ENCODE data around the gene RNF123. TPM values are rescaled to one million over a fixed set of nuclear protein-coding genes. Genes with fewer than 3 reads are reported as not detected.

RNF123 gene
- total RNA-seq, 1 experiment from 2014 or later: 47.1 TPM

GRCh38 chr3:49724586-49724985 lies 35.2 kb downstream of the RNF123 start (continued):
- no peak for TF ChIP-seq FOXP4 (CRISPR knock-in tag; IDR thresholded peaks at IDR 0.05)
- TF ChIP-seq ATF3 (CRISPR knock-in tag; conservative IDR thresholded peaks at IDR 0.05): no peak
- TF ChIP-seq CTCF (IDR thresholded peaks at IDR 0.05): no peak
- TF ChIP-seq OVOL2 (CRISPR knock-in tag; IDR thresholded peaks at IDR 0.05; ENCODE audit: borderline replicate concordance): no peak

GRCh38 chr3:49725906-49726681 lies 36.7 kb downstream of the RNF123 start:
- Mint-ChIP-seq H3K9me3 (no peaks in the 10 kb centered on the region), H3K36me3 (peaks cover 21% of the 10 kb centered on the region), H3K27ac (no peak overlapping the region; the same call in 1 of the 2 replicates), H3K27me3 (ENCODE audit: low read depth) (no peaks in the 10 kb centered on the region), H3K4me3 (no peak overlapping the region), H3K4me1 (peaks cover 10% of the 10 kb centered on the region)
- TF ChIP-seq JAZF1 (CRISPR knock-in tag; IDR thresholded peaks at IDR 0.05): no peak
- no peak for TF ChIP-seq MLX (CRISPR knock-in tag; IDR thresholded peaks at IDR 0.05)
- no peak for TF ChIP-seq ZNF512 (CRISPR knock-in tag; IDR thresholded peaks at IDR 0.05; ENCODE audit: borderline replicate concordance)
- ATAC-seq: no peak
- no peak for DNase-seq (ENCODE audit: low spot score)
- ChIA-PET CTCF (interaction anchor here (1.9 to 2.3 kb wide), 2 partner anchors 77 to 113 kb away, joined by 6 to 10 read pairs; partner anchors contain the start of gene INKA1), POLR2A (no interaction called here)

GRCh38 chr3:49727154-49727923 lies 38.0 kb downstream of the RNF123 start:
- H3K27ac Mint-ChIP-seq: no peak overlapping the region
- CTCF ChIA-PET: no interaction called here
- POLR2A ChIA-PET: no interaction called here
- no peak for DNase-seq (ENCODE audit: low spot score)
- peaks cover 26% of the 10 kb centered on the region for H3K36me3 Mint-ChIP-seq
- no peaks in the 10 kb centered on the region for H3K9me3 Mint-ChIP-seq
- H3K4me1 Mint-ChIP-seq: peaks cover 10% of the 10 kb centered on the region
- no peak overlapping the region for H3K4me3 Mint-ChIP-seq
- ATAC-seq: no peak
- TF ChIP-seq ZNF396 (CRISPR knock-in tag; IDR thresholded peaks at IDR 0.05; ENCODE audit: borderline replicate concordance): no peak
- no peak for TF ChIP-seq KAT7 (CRISPR knock-in tag; IDR thresholded peaks at IDR 0.05; ENCODE audit: borderline replicate concordance)
- no peak for TF ChIP-seq ZMAT4 (CRISPR knock-in tag; IDR thresholded peaks at IDR 0.05)
- TF ChIP-seq FOXP1 (CRISPR knock-in tag; IDR thresholded peaks at IDR 0.05; ENCODE audit: borderline replicate concordance): no peak
- no peak for TF ChIP-seq USF2 (CRISPR knock-in tag; IDR thresholded peaks at IDR 0.05)
- no peaks in the 10 kb centered on the region for H3K27me3 Mint-ChIP-seq (ENCODE audit: low read depth)
